Stomach (tissue), 4 donors: ENCODE measurements around the gene PPFIA1.

Experiments used
- EP300 ChIP-seq: sonication (generic); formaldehyde crosslinking; IDR thresholded peaks from one replicate; pipeline ENCODE4 v1.6.1; 2017; ENCODE audit warnings: antibody characterized with exemption
- POLR2A ChIP-seq, 4 donors: fragments of 450-650 bp; IDR thresholded peaks; one replicate each; pipeline ENCODE4 v1.6.1; 2016; ENCODE audit warnings: antibody characterized with exemption in 4 of 4, control low read depth in 2 of 4, mild to moderate bottlenecking in 1 of 4, moderate library complexity in 1 of 4
- POLR2AphosphoS5 ChIP-seq, 3 donors: sonication (generic); formaldehyde crosslinking; IDR thresholded peaks; one replicate each; pipeline ENCODE4 v1.6.1; 2016; ENCODE audit warnings: antibody characterized with exemption in 3 of 3
- TF ChIP-seq, protein P1 (sequence below), 7 experiments: fragments of 450-650 bp in 4 of 7; fragments of 200-600 bp in 3 of 7; sonication (generic) in 3 of 7; IDR thresholded peaks; one replicate each; pipeline ENCODE4 v1.5.1; 2016 to 2019; ENCODE audit warnings: antibody characterized with exemption in 7 of 7, control low read depth in 2 of 7, mild to moderate bottlenecking in 1 of 7

DNA sequence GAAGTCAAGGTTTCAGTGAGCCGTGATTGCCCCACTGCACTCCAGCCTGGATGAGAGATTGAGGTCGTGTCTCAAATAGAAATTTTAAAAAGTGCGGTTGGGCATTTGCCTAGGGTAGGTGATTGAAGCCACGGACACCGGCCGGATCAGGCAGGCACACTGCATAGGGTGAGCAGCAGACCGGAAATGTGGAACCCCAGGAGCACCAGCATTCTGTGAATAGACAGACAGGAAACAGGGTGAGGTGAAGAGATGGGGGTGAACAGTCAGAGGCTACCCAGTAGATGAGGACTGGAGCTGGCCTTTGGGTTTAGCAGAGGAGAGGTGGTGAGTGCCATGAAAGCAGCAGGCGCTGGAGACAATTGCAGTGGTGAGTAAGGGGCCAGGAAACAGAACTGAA lies 43.5 kb downstream of the PPFIA1 start:
- TF ChIP-seq POLR2AphosphoS5 (IDR thresholded peaks at IDR 0.05) (no peak), POLR2A (IDR thresholded peaks at IDR 0.05) (no peak), EP300 (no peak)
- TF ChIP-seq, protein P1, sequence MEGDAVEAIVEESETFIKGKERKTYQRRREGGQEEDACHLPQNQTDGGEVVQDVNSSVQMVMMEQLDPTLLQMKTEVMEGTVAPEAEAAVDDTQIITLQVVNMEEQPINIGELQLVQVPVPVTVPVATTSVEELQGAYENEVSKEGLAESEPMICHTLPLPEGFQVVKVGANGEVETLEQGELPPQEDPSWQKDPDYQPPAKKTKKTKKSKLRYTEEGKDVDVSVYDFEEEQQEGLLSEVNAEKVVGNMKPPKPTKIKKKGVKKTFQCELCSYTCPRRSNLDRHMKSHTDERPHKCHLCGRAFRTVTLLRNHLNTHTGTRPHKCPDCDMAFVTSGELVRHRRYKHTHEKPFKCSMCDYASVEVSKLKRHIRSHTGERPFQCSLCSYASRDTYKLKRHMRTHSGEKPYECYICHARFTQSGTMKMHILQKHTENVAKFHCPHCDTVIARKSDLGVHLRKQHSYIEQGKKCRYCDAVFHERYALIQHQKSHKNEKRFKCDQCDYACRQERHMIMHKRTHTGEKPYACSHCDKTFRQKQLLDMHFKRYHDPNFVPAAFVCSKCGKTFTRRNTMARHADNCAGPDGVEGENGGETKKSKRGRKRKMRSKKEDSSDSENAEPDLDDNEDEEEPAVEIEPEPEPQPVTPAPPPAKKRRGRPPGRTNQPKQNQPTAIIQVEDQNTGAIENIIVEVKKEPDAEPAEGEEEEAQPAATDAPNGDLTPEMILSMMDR (IDR thresholded peaks at IDR 0.05) = no peak
